ENCODE results near the gene TTC9B. TPM values are rescaled to one million over a fixed set of nuclear protein-coding genes. Genes with fewer than 3 reads are reported as not detected.

Gene TTC9B
- total RNA-seq, 1 donor from 2014 or later, result not detected

GRCh38 chr19:40238775-40239174 lies 20.6 kb upstream of the TTC9B start:
- no peaks in the 10 kb centered on the region for H3K27me3 ChIP-seq
- TF ChIP-seq CTCF (IDR thresholded peaks at IDR 0.05), result no peak
- H3K4me3 ChIP-seq, result no peak overlapping the region
- no peaks in the 10 kb centered on the region for H3K9me3 ChIP-seq
- intact Hi-C loops (cut with DNase I), result no loop called here
- H3K27ac ChIP-seq, result no peak overlapping the region
- no peak for DNase-seq (ENCODE audit: low spot score in 2 of 2)
- H3K36me3 ChIP-seq, result peaks cover 65 to 88% of the 10 kb centered on the region in 2 donors
- no peaks in the 10 kb centered on the region for H3K4me1 ChIP-seq

GRCh38 chr19:40237791-40238190 lies 19.6 kb upstream of the TTC9B start:
- Histone ChIP-seq H3K9me3 (no peaks in the 10 kb centered on the region), H3K4me1 (no peaks in the 10 kb centered on the region), H3K27ac (no peak overlapping the region), H3K36me3 (peaks cover 74 to 96% of the 10 kb centered on the region in 2 donors), H3K27me3 (no peaks in the 10 kb centered on the region), H3K4me3 (no peak overlapping the region)
- DNase-seq (ENCODE audit: low spot score in 2 of 2), result no peak
- intact Hi-C loops (cut with DNase I), result no loop called here
- TF ChIP-seq CTCF (IDR thresholded peaks at IDR 0.05), result no peak

- Histone ChIP-seq H3K27ac (no peak overlapping the region), H3K9me3 (no peaks in the 10 kb centered on the region), H3K4me3 (no peak overlapping the region), H3K4me1 (no peaks in the 10 kb centered on the region), H3K36me3 (peaks cover 74 to 84% of the 10 kb centered on the region in 2 donors), H3K27me3 (no peaks in the 10 kb centered on the region)
- no peak for TF ChIP-seq CTCF (IDR thresholded peaks at IDR 0.05)
- DNase-seq (ENCODE audit: low spot score in 2 of 2), result no peak
- intact Hi-C loops (cut with DNase I), result no loop called here
Measured at GRCh38 chr19:40236366-40236765, 18.2 kb upstream of the TTC9B start.

GRCh38 chr19:40236026-40236355 lies 17.8 kb upstream of the TTC9B start:
- intact Hi-C loops (cut with DNase I), result no loop called here
- H3K4me1 ChIP-seq, result no peaks in the 10 kb centered on the region
- H3K4me3 ChIP-seq, result no peak overlapping the region
- H3K9me3 ChIP-seq, result no peaks in the 10 kb centered on the region
- DNase-seq (ENCODE audit: low spot score in 2 of 2), result no peak
- H3K36me3 ChIP-seq, result peaks cover 74 to 81% of the 10 kb centered on the region in 2 donors
- no peak for TF ChIP-seq CTCF (IDR thresholded peaks at IDR 0.05)
- no peaks in the 10 kb centered on the region for H3K27me3 ChIP-seq
- no peak overlapping the region for H3K27ac ChIP-seq

GRCh38 chr19:40235238-40236025 lies 17.2 kb upstream of the TTC9B start:
- TF ChIP-seq CTCF (IDR thresholded peaks at IDR 0.05), result no peak

More at GRCh38 chr19:40235238-40236025, 17.2 kb upstream of the TTC9B start:
- H3K36me3 ChIP-seq, result peaks cover 73 to 75% of the 10 kb centered on the region in 2 donors
- H3K4me3 ChIP-seq, result no peak overlapping the region
- H3K4me1 ChIP-seq, result no peaks in the 10 kb centered on the region
- no peaks in the 10 kb centered on the region for H3K9me3 ChIP-seq
- DNase-seq (ENCODE audit: low spot score in 2 of 2), result no peak
- H3K27me3 ChIP-seq, result no peaks in the 10 kb centered on the region
- intact Hi-C loops (cut with DNase I), result no loop called here
- no peak overlapping the region for H3K27ac ChIP-seq
